NCI-H128 (cell line): ENCODE data around the gene CCDC88A.

Experiments used
- DNase-seq: peaks from one replicate; lab custom pipeline; 2025; ENCODE audit not compliant: unreplicated experiment; lab: John Stamatoyannopoulos, UW

CCDC88A gene

GRCh38 chr2:55422876-55423665 is 3.4 kb upstream of the CCDC88A start:
- DNase-seq: no peak

GRCh38 chr2:55421326-55421725 is 1.7 kb upstream of the CCDC88A start:
- no peak for DNase-seq

GRCh38 chr2:55420871-55421270 is 1.2 kb upstream of the CCDC88A start:
- no peak for DNase-seq

DNA sequence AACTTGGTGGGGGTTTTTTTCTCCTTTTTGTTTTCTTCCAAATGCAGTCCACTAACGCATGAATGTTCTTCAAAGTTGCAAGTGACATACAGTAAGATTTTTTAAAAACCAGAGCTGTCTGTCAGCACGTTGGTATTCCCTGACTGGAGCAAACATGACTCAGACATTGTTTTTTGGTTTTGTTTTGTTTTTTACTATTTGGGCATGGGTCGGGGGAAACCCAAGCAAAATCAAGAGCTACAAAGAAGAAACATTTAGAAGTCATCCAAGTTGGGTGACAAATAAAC is 726 bp upstream of the CCDC88A start:
- DNase-seq: no peak

GRCh38 chr2:55419233-55419678 is 400 bp downstream of the CCDC88A start:
- no peak for DNase-seq

DNA sequence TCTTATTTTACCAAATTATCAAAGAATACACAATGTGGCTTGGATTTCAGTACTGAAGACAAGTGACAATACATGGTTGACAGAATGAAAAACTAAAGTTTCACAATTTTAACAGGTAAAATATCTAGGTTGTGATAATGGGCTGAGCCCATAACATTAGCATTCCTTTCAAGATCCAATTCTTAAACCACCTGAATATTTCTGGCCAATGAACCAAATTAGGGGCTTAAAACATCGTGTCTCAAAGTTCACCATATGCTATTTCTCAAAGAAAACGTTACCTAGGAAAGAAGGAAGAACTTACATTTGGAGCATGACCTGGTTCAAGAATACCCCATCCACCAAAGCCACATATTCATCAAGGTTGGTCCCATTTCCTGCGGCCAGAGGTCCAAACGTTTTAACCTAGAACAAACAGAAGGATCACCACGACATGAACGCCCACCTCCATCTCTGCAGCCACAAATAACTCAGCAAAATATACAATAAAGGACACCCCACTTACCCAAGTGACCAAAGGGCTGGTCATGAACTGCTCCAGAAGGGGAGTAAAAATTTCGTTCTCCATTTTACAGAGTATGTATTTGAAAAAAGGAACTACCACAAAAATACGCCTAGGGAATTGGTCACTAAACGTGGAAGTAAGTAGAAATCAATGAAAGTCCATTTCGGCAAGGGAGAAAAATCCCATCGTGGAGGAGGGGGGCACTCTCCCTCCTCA is 984 bp downstream of the CCDC88A start:
- no peak for DNase-seq

- no peak for DNase-seq
Observed at GRCh38 chr2:55418072-55418471, 1.6 kb downstream of the CCDC88A start.

GRCh38 chr2:55416786-55417568 is 2.7 kb downstream of the CCDC88A start:
- DNase-seq: no peak

DNA sequence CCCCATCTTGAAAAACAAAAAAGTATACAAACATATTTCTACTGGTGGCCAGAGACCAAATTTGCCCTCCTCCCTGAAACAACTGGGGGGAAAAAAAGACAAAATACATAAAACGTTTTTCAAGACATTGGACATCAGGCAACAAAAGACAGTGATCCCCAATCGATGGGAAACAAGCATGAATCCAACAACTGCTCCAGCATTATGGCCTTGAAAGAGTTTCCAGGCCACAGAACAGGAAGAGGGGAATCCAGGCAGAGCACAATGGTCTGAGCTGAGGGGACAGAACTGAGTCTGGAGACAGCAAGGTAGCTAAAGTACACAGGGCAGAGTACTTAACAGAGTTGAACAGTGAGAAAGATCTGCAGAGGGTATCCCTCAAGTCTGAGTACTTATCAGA is 4.4 kb downstream of the CCDC88A start:
- no peak for DNase-seq

DNA sequence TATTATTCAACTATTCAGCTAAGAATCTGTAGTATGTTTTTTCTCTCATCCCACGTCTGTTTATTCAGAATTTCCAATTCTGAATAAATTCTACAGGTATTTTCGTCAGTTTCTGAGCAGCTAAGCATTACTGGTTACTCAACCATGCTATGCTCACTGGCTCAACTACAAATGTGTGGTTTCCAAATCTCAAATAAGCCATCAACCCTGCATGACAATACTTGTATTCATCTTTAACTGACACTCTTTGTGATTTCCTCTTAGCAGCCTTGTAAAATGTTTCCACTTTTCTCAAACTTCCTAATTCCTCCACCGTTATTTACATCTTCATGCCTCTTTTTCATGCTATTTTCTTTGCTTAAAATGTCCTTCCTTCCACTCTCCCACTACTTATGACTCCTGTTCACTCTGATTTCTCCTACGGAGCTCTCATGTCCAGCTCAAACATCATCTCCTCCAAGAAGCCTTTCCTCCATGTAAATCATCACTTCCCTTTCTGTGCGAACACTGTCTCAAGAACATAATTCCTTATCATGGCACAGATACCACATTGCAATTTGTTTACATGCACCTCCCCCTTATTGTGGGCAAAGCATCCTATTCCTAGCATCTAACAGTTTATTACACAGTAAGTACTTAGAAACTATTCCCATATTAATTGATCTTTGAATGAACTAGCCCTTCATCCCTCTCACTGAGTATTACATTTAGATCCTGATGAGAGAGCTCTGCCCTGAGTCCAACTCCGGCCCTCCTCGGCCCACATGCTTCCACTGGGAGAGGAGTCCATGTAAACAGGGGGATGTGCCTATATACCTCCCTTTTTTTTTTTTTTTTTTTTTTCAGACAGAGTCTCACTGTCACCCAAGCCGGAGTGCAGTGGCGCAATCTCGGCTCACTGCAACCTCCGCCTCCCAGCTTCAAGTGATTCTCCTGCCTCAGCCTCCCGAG is 10.5 kb downstream of the CCDC88A start:
- DNase-seq: no peak

DNA sequence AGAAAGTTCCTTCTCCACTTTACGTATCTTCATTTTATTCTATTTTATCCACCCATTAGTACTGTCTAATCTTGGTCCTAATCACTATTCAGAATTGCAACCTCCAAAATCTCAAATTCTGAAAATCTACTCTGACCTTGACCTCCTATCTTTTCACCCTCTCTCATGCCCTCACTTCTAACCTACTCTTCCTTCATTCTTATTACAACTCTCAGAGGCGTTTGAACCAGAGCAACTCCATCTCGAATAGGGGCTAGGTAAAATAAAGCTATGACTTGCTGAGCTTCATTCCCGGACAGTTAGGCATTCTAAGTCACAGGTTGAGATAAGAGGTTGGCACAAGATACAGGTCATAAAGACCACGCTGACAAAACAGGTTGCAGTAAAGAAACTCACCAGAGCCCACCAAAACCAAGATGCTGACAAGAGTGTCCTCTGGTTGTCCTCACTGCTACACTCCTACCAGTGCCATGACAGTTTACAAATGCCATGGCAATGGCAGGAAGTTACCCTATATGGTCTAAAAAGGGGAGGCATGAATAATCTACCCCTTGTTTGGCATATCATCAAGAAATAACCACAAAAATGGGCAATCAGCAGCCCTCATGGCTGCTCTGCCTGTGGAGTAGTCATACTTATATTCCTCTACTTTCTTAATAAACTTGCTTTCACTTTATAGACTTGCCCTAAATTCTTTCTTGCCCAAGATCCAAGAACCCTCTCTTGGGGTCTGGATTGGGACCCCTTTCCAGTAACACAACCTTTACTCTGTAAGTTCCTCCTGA is 11.4 kb downstream of the CCDC88A start:
- no peak for DNase-seq

- DNase-seq: no peak
Observed at GRCh38 chr2:55405116-55405515, 14.5 kb downstream of the CCDC88A start.

DNA sequence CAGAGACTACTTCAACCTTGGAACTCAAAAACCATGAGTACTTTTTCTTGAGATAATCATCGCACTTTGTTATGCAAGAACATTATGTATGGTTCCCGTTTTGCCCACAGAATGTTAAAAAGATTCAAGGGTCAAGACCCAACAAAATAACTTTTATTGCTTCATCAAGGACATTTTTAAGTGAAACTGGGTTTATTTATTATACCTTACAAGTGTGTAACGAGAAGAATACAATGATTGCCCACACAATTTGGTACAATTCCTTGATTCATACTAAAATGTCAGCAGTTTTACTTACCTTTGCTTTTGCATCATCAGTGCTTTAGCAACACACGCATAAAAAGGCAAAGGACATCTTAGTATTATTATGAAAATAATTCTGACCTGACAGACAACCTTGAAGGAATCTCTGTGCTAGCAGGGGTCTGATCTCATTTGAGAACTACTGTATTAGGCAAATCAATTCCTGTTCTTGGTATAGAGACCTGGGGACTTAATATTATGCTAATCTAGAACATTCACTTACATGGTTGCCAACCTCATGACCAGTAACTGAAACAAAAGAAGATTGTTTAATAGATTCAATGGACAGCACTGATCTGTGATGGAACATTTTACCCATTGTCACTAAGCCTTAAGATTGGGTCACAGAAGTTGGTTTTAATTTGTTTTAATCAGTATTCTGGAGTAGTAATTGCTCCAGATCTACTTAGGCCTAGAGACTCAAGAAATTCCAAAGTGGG is 16.2 kb downstream of the CCDC88A start:
- DNase-seq: no peak

DNA sequence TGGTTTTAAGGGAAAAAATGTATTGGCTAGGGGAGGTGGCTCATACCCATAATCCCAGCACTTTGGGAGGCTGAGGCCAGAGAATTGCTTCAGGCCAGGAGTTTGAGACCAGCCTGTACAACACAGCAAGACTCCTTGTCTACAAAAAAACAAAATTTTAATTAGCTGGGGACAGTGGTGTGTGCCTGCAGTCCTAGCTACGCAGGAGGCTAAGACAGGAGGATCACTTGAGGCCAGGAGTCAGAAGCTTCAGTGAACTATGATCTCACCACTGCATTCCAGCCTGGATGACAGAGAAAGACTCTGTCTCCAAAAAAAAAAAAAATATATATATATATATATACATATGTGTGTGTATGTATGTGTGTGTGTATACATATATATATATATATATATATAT is 18.5 kb downstream of the CCDC88A start:
- no peak for DNase-seq

DNA sequence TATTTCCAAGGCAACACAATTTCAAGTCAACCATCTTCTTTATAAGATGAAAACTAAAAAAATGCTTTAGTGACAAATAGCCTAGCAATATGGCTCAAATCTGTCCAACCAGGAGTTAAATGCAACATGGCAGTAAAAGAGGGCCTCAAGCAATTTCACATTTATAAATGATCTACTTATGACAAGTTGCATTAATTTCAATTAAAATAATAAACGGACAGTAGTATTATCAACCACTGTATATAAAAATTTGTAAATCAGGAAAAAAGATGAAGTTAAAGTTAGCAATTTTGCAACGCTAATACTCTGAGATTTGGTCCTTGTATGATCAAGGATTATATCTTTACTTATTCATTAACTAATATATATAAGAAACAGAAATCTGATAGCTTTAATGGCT is 19.3 kb downstream of the CCDC88A start:
- DNase-seq: no peak

DNA sequence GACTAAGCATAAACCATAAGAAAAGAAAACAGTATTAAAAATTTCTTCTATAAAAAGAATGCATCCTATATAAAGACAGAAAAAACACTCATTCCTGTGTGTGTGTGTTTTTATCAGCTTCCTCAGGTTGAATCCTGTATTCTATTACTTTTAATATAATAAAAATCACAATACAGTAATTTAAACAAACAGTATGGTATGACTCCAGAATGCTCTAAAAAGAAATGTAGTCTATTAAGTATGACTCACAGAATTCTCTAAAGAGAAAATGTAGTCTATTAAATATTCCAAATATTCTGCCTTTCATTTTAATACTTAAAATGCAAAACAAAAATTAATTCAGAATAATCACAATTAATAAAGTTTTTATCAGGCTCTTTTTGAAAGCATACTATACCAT is 19.8 kb downstream of the CCDC88A start:
- DNase-seq: no peak

- DNase-seq: no peak
Observed at GRCh38 chr2:55395724-55396605, 23.7 kb downstream of the CCDC88A start.

DNA sequence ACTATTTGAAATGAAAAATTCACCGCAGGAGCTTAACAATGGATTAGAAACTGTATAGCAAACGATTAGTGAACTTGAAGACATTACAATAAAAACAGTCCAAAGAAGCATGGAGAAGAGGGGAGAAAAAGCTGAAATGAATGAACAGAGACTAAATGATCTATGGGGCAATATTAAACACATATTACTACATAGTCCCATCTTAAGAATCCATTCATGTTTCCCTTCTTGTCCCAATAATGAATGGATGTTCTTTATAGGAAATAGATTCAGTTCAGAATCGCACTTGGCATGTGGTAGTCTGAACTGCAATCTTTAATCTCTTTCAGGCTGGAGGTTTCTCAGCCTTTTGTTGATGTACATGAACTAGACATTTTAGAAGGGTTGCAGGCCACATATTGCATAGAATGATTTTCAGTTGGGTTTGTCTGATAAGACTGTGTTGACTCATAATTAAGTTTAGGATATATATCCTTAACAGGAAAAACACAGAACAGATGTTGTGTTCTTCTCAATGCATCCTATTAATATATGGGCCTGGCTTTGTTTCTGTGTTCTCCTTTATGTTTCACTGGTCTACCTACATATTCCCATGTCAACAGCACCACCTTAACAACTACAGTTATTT is 27.9 kb downstream of the CCDC88A start:
- DNase-seq: no peak
